GM12892 (cell line): ENCODE data around the gene SPNS1.

Experiments used
- POLR2A ChIP-seq: IDR thresholded peaks from 2 replicates; pipeline ENCODE4 v1.6.1; 2011; ENCODE audit warnings: low read depth, low read length, control low read depth
- POLR2AphosphoS5 ChIP-seq: IDR thresholded peaks from 2 replicates; pipeline ENCODE4 v1.6.1; 2011; ENCODE audit warnings: low read depth, low read length, control low read depth

DNA sequence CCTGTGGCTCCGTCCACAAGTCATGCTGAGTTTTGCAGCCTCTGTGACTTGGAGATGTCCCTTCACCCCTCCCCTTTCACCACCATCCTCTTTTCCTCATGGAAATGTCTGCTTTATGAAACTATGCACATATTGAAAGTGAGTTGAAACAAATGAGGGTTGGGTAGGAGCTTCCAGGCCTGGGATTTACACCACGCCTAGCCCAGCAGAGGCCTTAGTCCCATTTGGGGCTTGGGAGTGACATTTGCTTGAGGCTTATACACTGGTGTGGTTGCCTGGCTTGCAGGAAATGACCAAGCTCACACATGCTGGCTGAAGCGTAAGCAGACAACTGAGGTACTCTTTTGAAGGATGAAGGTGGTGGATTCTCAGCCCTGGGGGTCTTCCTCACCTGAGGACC lies 10.5 kb upstream of the SPNS1 start:
- TF ChIP-seq POLR2AphosphoS5 (no peak), POLR2A (no peak)
